Measurements from ENCODE around the gene B4GALT5. TPM values are rescaled to one million over a fixed set of nuclear protein-coding genes. Genes with fewer than 3 reads are reported as not detected.

The B4GALT5 gene
- polyA plus RNA-seq, 1 donor (not counting 4 experiments of a cell fraction or from before 2014, with no cell fraction given), result 23.5 TPM

DNA sequence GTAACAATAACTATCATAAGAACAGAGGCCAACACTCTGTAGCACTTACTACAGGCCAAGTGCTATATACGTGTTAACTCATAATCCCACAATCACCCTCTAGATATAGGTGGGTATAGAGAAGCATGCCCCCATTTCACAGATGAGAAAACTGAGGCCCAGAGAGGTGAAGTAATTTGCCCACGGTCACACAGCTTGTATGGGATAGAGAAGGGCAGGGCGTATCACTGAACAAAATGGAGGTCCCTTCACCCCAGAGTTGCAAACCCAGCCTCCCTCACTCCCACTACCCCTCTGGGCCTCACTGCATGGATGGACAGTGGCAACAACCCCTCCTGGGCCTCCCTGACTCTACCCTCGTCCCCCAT lies 113.9 kb downstream of the B4GALT5 start:
- no peak overlapping the region for H2AFZ ChIP-seq (ENCODE audit: control insufficient read depth, low read length)
- H3K4me3 ChIP-seq (ENCODE audit: control insufficient read depth in 2 of 3, extremely low read depth in 1 of 3, insufficient read depth in 2 of 3, low read depth in 1 of 3, low read length in 3 of 3), result no peak overlapping the region
- dilution Hi-C loops (cut with MboI; ENCODE audit: extremely low pct_ligation_motif_present, low sequenced_read_pairs), result no loop called here
- no peaks in the 10 kb centered on the region for H3K9me3 ChIP-seq (ENCODE audit: control insufficient read depth, low read depth, low read length)
- peaks cover 5% of the 10 kb centered on the region for H3K4me1 ChIP-seq (ENCODE audit: control insufficient read depth, extremely low read depth, insufficient read depth, low read length)
- no peak overlapping the region for H3K27ac ChIP-seq (ENCODE audit: control insufficient read depth, insufficient read depth, low read length)
- no peaks in the 10 kb centered on the region for H3K79me2 ChIP-seq (ENCODE audit: control insufficient read depth, insufficient read depth, low read length)
- no peaks in the 10 kb centered on the region for H4K20me1 ChIP-seq (ENCODE audit: control insufficient read depth, extremely low read depth, insufficient read depth, low read length)
- DNase-seq (ENCODE audit: low read depth, low spot score), result no peak
- TF ChIP-seq, protein P1, sequence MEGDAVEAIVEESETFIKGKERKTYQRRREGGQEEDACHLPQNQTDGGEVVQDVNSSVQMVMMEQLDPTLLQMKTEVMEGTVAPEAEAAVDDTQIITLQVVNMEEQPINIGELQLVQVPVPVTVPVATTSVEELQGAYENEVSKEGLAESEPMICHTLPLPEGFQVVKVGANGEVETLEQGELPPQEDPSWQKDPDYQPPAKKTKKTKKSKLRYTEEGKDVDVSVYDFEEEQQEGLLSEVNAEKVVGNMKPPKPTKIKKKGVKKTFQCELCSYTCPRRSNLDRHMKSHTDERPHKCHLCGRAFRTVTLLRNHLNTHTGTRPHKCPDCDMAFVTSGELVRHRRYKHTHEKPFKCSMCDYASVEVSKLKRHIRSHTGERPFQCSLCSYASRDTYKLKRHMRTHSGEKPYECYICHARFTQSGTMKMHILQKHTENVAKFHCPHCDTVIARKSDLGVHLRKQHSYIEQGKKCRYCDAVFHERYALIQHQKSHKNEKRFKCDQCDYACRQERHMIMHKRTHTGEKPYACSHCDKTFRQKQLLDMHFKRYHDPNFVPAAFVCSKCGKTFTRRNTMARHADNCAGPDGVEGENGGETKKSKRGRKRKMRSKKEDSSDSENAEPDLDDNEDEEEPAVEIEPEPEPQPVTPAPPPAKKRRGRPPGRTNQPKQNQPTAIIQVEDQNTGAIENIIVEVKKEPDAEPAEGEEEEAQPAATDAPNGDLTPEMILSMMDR (optimal IDR thresholded peaks at IDR 0.05 in 1 of 3, IDR thresholded peaks at IDR 0.05 in 1 of 3, conservative IDR thresholded peaks at IDR 0.05 in 1 of 3; ENCODE audit: extremely low read depth in 1 of 3, insufficient read depth in 2 of 3, low read length in 3 of 3), result no peak
- TF ChIP-seq EZH2 (IDR thresholded peaks at IDR 0.05; ENCODE audit: low read length), result no peak
- no peak for FAIRE-seq
- no peak overlapping the region for H3K4me2 ChIP-seq (ENCODE audit: control insufficient read depth, extremely low read depth, insufficient read depth, low read depth, low read length)
- H3K27me3 ChIP-seq (ENCODE audit: control insufficient read depth, extremely low read depth, insufficient read depth, low read length), result no peaks in the 10 kb centered on the region
- H3K9me1 ChIP-seq (ENCODE audit: control insufficient read depth, extremely low read depth, insufficient read depth, low read length), result no peaks in the 10 kb centered on the region
- no peak overlapping the region for H3K9ac ChIP-seq (ENCODE audit: control insufficient read depth, extremely low read depth, insufficient read depth, low read length)
- no peaks in the 10 kb centered on the region for H3K36me3 ChIP-seq (ENCODE audit: control insufficient read depth in 2 of 2, extremely low read depth in 1 of 2, insufficient read depth in 2 of 2, low read length in 2 of 2)

DNA sequence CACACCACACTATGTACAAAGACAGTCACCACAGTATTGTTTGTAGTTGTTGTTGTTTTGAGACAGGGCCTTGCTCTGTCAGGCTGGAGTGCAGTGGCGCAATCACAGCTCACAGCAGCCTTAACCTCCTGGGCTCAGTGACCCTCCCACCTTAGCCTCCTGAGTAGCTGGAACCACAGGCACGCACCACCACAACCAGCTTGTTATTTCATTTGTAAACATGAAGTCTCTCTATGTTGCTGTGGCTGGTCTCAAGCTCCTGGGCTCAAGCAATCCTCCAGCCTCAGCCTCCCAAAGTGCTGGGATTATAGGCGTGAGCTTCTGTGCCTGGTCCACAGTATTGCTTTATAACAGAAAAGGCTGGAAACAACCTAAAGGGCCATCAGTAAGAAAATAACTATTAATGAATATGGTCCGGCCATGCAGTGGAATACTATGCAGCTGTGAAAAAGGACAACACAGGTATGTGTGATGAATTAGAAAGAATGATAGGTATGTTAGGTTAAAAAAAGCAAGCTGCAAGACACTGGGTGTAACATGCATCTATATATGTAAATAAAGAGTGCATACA lies 115.8 kb downstream of the B4GALT5 start:
- no peak overlapping the region for H3K27ac ChIP-seq (ENCODE audit: control insufficient read depth, insufficient read depth, low read length)
- no peak overlapping the region for H3K4me3 ChIP-seq (ENCODE audit: control insufficient read depth in 2 of 3, extremely low read depth in 1 of 3, insufficient read depth in 2 of 3, low read depth in 1 of 3, low read length in 3 of 3)
- no peaks in the 10 kb centered on the region for H3K36me3 ChIP-seq (ENCODE audit: control insufficient read depth in 2 of 2, extremely low read depth in 1 of 2, insufficient read depth in 2 of 2, low read length in 2 of 2)
- H3K79me2 ChIP-seq (ENCODE audit: control insufficient read depth, insufficient read depth, low read length), result no peaks in the 10 kb centered on the region
- H2AFZ ChIP-seq (ENCODE audit: control insufficient read depth, low read length), result no peak overlapping the region
- no peaks in the 10 kb centered on the region for H3K9me3 ChIP-seq (ENCODE audit: control insufficient read depth, low read depth, low read length)
- DNase-seq (ENCODE audit: low read depth, low spot score) (no peak), FAIRE-seq (no peak)
- H4K20me1 ChIP-seq (ENCODE audit: control insufficient read depth, extremely low read depth, insufficient read depth, low read length), result no peaks in the 10 kb centered on the region
- peaks cover under 1% of the 10 kb centered on the region for H3K27me3 ChIP-seq (ENCODE audit: control insufficient read depth, extremely low read depth, insufficient read depth, low read length)
- dilution Hi-C loops (cut with MboI; ENCODE audit: extremely low pct_ligation_motif_present, low sequenced_read_pairs), result no loop called here
- H3K4me2 ChIP-seq (ENCODE audit: control insufficient read depth, extremely low read depth, insufficient read depth, low read depth, low read length), result no peak overlapping the region
- H3K9ac ChIP-seq (ENCODE audit: control insufficient read depth, extremely low read depth, insufficient read depth, low read length), result no peak overlapping the region
- no peak for TF ChIP-seq EZH2 (IDR thresholded peaks at IDR 0.05; ENCODE audit: low read length)
- TF ChIP-seq, protein P1 (optimal IDR thresholded peaks at IDR 0.05 in 1 of 3, IDR thresholded peaks at IDR 0.05 in 1 of 3, conservative IDR thresholded peaks at IDR 0.05 in 1 of 3; ENCODE audit: extremely low read depth in 1 of 3, insufficient read depth in 2 of 3, low read length in 3 of 3), result no peak
- H3K9me1 ChIP-seq (ENCODE audit: control insufficient read depth, extremely low read depth, insufficient read depth, low read length), result no peaks in the 10 kb centered on the region
- peaks cover 11% of the 10 kb centered on the region for H3K4me1 ChIP-seq (ENCODE audit: control insufficient read depth, extremely low read depth, insufficient read depth, low read length)
